Melanocyte of skin (primary cell): Measurements from ENCODE around the gene TMEM108. TPM values are rescaled to one million over a fixed set of nuclear protein-coding genes. Genes with fewer than 3 reads are reported as not detected.

Experiments used
- total RNA-seq, 2 donors: library from RNA; depleted of rRNA; stranded (reverse); fragments of >200 nt; gene quantifications; 2 replicates each; pipeline ENCODE4 v1.2.3, GENCODE V29; 2012

TMEM108 gene
- total RNA-seq: under 1 TPM; under 0.01 to 0.34 TPM

GRCh38 chr3:133038089-133038730 lies at the start of gene TMEM108:
Gene TMEM108 (plus strand): TSS chr3:133038391.

GRCh38 chr3:133400006-133400515 lies 361.9 kb downstream of the TMEM108 start, which contains the start of gene BFSP2:
Gene BFSP2 (plus strand): TSS chr3:133400056. CDS start chr3:133400084, 28 bp downstream.

